NCI-H226 (cell line): ENCODE measurements around the gene TDRD12.
"Not testable (repeated sequence)": the region's sequence is repeated elsewhere in the genome, so short reads cannot be mapped to it uniquely, and the experiment has no call there.

Experiments
- DNase-seq: peaks from one replicate; pipeline ENCODE4 v3.0.0-alpha.2; 2015

The TDRD12 gene

DNA sequence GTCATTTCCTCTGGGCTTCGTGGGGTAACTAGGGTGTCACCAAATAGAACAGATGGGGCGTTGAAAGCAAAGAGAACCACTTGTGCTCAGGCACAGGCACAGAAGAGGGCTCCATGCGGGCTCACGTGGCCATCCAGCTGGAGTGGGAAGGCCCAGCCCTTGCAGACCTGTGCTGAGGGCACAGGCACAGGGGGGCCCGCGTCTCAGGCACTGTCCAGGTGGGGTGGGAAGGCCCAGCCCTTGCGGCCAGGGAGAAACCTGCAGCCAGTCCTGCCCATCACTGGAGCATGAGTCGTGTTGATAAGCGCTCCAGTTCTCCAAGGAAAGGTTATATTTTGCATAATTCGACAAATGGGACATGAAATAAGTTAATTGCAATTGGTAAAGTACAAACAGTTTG is 92.5 kb downstream of the TDRD12 start:
- DNase-seq, result no peak

DNA sequence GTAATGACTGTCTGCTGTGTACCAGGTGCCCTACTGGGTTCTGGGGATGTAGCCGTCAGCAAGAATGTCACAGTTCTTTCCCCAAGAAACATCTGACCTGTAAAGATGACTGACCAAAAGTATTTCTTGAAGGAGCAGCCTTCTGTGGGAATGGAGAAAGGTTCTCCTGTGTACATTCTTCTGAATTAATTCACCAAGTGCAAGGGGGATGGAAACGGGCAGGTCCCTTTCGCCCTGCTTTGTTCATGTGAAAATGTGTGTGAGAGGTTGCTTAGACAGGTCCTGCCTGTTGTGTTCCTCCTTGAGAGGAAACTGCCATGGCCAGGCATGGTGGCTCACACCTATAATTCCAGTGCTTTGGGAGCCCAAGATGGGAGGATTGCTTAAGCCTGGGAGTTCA is 93.0 kb downstream of the TDRD12 start:
- no peak for DNase-seq

DNA sequence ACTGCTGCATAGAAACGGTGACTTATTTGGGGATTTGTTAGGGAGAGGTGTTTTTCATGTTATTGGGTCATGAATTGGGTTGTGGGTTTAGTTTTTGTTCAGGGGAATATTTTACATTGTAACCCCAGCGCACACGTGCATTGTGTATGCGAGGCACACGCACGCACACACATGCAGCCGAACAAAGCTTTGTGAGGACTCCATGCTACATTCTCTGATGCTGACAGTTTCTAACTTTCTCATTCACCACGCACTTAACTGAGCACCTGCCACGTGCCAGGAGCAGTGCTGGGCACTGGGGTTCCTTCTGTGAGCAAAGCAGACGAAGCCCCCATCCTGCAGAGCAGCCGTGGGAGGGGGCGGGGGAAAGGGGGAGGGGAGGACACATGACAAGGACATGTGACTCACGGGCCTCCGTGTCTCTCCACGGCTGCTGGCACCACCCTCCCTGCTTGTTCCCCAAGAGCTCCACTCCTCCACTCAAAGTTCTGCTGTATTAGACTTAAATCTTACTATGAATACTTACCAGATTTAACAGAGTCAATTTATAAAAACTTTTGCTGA is 94.4 kb downstream of the TDRD12 start:
- no peak for DNase-seq

DNA sequence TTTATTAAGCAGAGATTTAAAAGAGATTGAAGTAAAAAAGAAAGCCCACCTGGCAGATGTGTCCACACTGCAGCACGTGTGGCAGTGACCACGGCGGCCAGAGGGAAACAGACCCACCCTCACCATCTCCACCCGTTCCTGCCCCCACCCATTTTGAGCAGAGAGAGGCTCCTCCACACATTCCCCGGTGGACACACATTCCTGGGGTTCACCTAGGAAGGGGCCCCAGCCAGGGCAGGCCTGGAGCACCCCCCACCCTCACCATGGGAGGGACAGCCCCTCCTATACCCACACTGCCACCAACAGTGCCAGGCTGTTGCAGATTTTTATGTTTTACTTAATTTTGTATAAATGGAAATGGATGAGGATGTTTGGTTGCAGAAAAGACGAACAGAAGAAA is 95.1 kb downstream of the TDRD12 start:
- no peak for DNase-seq

DNA sequence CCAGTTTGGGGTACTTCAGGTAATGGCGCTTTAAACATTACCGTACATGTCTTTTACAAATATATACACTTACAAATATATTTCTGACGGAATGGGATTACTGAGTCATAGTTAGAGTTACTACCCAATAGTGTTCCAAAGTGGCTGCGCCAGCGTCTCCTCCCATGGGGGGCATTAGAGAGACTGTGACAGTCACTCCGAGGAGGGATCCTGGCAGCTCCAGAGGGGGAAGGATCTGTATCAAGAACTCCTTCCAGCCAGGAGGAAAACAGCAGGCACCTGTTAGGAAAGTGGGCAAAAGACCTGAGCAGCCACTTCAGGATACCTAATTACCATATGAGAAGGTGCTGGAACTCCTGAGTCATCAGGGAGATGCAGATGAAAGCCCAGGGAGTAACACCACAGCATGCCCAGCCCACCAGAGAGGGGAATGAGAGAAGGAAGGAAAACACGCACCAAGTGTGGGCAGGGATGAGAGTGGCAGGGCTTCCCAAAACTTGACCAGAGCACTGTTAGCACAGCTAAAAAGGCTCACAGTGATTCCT is 97.1 kb downstream of the TDRD12 start:
- DNase-seq, result no peak

DNA sequence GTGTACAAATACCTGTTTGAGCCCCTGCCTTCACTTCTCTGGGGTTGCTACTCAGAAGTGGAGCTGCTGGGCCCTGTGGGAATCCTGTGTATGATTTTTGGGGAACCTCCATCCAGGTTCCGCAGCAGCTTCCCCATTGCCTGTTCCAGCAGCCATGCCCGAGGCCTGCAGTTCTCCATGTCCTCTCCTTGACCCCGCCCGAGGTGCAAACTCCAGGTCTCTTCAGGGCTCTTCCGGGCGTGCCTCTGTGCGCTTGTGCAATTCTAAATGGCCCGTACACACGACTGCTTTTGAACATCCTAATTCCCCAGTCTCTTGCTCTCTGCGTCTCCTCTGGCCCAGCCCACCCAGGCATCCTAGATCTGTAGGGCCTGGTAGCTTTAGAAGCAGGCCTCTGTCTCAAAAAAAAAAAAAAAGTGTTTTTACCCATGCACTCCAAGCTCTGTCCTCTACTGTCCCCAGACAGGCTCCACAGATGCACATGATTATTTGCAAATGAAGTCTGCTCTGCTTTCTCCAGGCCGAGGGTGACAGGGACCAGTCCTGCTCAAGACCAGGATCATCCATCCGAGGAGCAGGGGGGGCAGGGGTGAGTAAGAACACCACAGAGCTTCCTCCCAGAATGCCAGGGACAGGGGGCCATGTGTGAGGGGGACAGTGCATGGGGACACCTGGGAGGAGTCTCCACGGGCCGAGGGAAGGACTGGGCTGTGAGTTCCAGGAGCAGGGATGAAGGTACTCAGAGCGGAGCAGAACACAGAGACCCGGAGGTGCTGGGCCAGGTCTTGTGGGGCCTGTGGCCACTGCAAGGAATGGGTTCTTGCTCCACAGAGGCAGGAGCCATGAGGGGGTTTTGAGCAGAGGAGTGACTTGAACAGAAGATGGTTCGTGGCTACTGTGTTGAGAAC is 98.3 kb downstream of the TDRD12 start:
- no peak for DNase-seq

DNA sequence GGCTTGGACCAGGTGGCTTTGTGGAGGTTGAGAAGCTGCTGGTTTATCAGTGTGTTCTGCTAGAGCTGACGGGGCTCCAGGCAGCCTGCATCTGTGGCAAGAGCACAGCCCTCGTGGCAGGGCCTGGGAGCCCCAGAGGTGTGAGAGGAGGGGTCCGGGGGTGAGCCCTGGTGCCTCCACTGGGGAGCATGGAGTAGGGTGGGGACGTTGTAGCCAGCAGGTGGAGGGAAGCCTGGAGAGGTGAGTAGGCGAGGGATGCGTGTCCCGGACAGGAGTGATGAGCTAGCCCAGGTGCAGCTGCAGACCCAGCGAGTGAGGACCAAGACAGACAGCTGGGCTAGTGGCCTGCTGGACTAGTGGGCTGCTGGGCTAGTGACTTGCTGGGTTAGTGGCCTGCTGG is 99.0 kb downstream of the TDRD12 start:
- DNase-seq, result no peak

DNA sequence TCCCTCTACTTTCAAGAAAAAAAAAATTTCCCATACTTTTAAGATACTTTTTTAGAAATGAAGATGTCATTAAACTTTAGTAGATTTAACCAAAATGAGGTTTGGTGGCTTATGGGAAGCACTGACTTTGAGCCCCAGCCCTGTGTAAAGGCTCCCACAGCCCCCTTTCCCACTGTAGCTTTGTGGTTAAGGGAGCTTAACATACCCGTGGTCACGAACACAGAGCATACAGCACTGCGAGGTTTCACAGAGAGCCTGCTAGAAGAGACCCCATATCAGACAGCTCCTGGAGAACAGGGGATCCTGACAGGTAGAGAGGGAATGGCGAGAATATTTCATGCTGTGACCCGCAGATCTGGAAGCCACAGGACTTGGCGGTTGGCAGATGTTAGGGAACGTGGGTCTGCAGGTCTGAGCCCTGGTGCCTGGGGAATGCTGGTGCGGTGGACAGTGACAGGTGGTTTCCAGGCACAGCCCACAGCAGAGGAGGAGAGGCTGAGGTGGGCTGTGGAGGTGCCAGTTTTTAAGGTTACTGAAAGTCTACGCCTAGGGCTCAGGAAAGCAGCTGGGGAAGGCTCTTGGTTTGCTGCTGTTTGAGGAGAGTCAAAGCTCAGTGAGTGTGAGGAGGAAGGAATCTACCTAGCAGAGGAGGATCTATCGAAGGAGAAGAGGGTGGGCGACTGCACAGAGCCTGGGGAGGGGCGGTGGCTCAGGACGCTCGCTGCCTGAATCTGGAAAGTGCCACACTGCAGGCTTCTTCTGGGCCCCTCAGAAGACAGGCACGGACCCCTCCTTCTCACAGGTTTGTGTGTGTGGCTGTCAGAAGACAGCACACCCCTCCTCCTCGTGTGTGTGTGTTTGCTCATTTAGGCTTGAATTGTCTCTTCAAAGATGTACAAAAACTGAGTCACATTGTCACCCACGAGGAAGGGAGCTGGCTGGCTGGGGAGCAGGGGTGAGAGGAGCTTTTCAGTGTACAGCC is 100.1 kb downstream of the TDRD12 start:
- DNase-seq, result no peak

DNA sequence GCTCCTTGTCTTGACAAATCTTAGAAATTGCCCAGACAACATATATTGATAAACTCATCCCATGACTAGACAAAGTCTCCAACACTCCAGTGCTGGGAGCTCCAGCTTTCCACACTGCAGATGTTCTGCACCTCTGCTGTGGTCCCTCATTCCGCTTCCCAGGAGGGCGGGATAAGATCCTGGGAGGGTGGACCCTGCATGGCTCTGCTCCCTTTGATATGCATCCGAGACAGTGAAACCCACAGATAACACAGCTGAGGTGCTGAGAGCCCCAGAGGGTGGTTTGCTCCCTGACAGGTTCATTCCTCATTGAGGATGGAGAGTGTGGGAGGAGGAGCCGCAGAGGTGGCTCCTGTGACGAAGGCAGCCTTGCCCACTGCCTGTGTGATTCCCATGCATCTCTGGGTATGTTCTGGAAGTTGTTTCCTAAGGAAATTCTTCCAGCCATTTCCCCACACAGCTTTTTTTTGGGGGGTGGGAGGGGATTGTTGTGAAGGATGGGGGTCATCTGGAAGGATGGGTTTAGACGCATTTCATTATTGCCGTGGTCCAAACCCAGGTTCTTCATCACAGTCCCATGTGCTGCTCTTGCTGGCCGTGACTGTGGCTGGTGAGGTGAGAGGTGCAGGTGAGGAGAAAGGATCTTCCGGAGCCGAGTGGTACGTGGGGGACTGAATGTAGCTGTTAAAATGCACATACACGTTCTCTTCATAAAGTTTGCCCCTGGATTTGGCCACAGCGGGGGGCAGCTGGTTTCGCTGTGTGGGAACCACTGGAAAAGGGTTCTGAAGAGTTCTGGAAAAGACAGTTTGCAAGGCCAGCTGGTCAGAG is 103.6 kb downstream of the TDRD12 start:
- no peak for DNase-seq

DNA sequence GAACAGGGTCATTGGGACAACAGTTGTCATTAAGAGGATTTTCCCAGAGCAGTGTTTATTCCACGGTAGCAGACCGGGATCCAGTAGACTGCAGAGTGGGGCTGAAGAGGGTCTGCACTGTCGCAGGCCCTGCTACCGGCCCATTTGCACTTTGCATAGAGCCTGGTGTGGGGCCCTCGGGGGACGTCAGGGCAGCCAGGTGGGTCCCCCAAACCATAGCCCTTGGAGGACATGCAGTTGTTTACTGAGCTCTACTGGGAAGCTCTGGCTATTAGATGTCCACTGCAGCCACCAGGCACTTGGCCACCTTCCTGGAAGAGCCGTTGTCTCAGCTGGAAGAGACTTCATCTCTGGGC is 104.2 kb downstream of the TDRD12 start:
- DNase-seq, result no peak

DNA sequence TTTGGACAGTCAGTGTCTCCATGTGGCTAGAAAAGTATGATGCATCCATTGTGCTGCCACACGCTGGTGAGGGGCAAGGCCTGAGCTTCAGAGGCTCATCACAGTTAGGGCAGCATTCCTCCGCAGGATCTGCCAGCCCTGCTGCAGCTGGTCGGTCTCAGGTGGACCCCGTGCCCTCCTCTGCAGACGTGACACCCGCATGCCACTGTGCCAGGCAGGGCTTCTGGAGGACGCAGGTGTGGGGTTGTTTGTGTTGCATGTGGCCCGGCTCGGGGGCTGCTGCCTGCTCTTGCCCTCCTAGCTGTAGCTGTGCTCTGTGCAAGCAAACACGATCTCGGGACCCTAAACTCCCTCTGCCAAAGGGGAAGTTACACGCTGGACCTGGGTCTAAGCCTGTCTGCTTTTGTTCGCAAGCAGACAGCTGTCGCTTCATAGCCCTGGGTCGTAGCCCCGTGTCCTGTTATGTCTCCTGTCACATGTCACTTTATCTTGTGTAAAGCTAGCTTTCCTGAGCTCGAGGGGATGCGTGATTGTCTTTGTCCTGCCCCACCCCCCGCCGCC is 104.7 kb downstream of the TDRD12 start:
- no peak for DNase-seq

DNA sequence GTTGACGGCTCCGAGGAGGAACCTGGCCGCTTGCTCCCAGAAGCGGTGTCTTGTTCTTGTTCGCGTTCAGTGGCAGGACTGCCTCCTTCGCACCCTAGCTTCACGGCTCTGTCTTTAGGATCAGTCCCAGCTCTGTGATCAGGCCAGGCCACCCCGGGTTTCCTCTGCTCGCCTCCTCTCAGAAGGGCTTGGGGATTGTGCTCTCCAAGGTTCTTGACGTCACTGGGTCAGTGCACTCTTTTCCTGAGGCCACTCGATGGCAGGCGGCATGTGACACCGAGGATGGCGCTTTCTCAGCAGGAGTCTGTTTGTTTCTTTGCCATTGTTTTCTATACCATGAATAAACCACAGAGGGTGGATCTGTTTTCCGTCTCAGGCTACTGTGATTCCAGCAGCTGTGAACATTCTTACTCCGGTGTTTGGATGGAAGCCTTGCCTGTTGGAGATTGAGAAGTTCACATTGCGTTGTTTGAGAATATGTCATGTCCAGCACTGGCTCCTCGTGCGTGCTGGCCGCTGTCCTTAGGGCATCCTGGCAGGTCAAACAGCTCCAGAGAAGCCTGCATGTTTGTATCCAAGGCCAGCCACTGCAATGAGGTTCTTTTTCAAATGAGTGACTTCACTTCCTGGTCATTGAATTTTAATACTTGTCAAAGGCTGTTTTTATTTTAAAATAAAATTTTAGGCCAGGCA is 105.5 kb downstream of the TDRD12 start:
- DNase-seq, result no peak

DNA sequence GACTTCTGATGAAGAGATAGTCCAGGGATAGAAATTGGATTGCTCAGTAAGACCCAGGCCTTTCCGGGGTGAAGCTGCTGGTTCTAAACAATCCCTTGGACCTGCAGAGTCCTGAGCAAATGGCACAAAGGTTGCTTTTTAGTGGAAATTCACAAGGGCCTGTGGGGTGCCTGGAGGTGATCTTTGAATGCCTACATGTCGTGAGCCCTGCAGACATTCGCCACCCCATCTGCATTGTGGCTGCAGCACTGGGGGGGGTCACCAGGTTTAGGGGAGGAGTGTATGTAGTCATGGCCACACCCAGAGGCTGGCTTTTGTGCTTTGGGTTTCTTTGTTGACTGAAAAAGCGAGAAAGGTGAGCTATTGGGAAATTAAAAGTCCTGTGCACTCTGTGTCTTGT is 108.6 kb downstream of the TDRD12 start:
- no peak for DNase-seq

DNA sequence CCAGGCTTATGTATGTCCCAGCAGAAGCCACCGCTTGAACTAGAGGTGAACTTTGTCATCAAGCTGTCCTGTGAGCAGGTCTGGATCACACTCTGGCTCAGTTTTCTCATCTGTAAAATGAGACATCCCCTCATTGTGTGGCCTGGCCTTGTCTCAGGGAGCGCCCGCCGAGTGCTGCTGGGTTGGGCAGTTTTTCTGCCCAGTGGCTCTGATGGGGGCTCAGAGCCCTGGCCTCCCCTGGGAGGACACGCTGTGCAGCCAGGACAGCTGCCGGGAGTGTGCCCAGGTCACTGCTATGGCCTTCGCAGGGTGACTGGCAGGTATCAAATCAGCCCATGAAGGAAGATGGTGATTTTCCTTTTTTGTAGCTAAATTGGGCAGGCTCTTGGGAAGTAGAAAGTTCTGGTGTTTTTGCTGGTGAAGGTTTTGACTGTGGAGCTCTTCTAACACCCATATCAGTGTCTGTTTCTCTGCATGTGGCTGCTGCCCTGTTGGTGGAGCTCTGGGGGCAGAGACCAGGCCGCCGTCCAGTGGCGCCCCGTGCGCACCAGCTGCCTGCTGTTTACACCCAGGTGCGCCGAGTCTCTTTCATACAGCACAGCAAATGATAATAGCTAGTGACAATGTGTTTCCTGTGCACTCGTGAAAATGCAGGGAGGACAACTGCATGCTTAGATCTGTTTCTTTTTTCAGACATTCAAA is 109.2 kb downstream of the TDRD12 start:
- DNase-seq, result no peak

DNA sequence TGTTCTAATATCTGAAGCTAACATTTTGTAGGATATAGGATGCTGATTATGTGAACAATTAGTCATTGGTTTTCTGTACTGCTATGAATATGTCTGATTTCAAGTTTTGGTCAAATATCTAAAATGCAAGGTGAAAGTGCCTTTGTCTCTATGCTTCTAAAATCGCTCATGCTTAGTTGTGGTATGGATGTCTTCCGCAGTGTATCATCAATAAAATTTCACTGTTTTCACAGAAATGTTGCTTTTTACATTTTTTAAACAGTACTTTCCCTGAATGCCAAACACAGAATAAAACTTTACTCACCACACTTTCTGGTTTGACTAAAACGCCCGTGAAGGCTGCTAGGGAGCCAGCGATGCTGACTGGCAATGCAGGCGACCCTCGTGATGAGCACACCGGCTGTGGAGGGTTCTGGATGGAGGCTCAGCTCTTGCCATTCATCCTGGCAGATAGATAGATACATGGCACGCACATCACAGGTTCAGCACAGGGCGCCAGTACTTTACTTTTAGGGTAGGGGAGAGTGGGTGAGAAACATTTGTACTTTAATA is 109.9 kb downstream of the TDRD12 start:
- no peak for DNase-seq

DNA sequence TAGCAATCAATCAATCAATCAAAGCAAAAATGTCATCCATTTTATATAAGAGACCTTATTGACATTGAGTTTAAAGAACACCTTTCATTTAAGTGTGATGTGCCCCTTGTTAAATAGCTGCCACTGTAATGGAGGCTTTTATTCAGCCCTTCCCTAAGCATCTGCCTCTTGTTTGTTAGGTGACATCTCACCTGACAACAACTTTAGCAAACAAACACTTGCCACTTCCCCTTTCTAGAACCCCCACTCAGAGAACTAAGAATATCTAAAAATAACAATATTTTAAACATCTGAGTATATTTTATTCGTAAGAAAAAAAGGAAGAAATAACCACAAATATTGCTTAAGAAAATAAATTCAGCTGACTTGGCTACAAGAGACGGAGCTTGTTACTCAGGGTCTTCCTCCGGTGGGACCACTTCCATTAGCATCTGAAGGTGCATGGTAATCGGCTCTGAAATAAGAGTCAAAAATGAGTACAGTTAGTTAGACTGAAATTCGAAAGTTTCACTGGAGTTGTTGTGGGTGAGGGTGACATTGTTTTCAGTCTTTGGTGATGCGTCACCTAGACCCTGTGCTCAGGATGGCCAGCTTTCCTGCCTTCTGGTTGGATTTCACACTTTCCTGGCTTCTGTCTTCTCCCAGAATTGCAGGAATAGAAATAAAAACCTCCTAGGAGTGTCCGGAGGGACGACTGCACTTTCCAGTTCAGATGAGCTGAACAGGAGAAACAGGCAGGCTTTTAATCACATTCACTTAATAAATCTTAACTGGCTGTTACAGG is 110.9 kb downstream of the TDRD12 start:
- no peak for DNase-seq

DNA sequence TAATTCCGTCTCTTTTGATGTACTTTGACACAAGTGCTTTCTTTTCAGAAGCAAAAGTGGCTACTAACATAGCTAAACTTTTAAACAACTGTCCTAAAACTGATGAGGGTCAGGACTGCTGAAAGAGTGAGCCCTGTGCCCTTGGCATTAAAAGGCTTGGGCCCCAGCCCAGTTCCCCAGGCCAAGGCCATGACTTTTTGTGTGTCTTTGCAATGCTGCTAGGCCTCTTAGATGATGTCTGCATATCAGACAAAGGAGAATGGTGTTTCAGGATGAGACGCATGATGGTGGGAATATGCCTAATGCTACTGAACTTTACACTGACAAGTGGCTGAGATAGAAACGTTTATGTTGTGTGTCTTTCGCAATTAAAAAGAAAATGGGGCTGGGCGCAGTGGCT is 112.0 kb downstream of the TDRD12 start:
- DNase-seq, result no peak

DNA sequence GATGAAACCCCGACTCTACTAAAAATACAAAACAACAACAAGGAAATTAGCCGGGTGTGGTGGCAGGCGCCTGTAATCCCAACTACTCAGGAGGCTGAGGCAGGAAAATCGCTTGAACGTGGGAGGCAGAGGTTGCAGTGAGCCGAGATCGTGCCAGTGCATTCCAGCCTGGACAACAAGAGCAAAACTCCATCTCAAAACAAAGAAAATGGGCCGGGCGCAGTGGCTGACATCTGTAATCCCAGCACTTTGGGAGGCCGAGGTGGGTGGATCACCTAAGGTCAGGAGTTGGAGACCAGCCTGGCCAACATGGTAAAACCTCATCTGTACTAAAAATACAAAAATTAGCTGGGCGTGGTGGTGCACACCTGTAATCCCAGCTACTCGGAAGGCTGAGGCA is 112.5 kb downstream of the TDRD12 start:
- not testable (repeated sequence) for DNase-seq

DNA sequence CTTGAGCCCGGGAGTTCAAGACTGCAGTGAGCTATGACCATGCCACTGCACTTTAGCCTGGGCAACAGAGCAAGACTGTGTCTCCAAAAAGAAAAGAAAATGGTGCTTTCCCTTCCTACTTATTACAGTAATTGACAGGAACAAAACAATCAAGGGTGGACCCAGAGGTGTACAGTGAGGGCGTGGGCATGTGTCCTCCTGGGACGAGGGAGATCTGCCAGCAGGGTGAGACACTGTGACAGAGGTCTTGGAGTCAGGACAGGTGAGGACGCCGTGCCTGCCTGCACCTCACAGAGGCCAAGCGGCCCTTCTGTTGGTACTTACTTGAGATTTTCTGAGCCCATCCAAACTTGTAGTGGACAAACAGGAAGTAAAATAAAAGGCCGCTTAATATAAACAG is 113.3 kb downstream of the TDRD12 start:
- not testable (repeated sequence) for DNase-seq
